ENCODE data around the gene TBCCD1. TPM values are rescaled to one million over a fixed set of nuclear protein-coding genes. Genes with fewer than 3 reads are reported as not detected.
"Not testable (repeated sequence)": the region's sequence is repeated elsewhere in the genome, so short reads cannot be mapped to it uniquely, and the experiment has no call there.

The TBCCD1 gene
- total and polyA plus RNA-seq, 2 donors (not counting 3 experiments of a cell fraction or from before 2014, with no cell fraction given) = 16.5 to 16.6 TPM

GRCh38 chr3:186498022-186498421, 69.1 kb downstream of the TBCCD1 start:
- H3K4me3 ChIP-seq (replicated peaks in 1 of 3; ENCODE audit: insufficient read depth in 1 of 3, low read depth in 1 of 3, low read length in 3 of 3); H3K9ac ChIP-seq (replicated peaks; ENCODE audit: extremely low read depth, insufficient read depth, low read length); BruUV-seq (replicated peaks); DNase-seq (ENCODE audit: low read depth, low spot score); H3K79me2 ChIP-seq (ENCODE audit: control insufficient read depth, insufficient read depth, low read length); H3K36me3 ChIP-seq (ENCODE audit: control insufficient read depth in 2 of 2, extremely low read depth in 1 of 2, insufficient read depth in 2 of 2, low read length in 2 of 2); H3K27me3 ChIP-seq (ENCODE audit: control insufficient read depth in 2 of 2, insufficient read depth in 2 of 2, low read length in 2 of 2); H4K20me1 ChIP-seq (replicated peaks; ENCODE audit: control insufficient read depth, extremely low read depth, insufficient read depth, low read length); H3K4me1 ChIP-seq (ENCODE audit: control insufficient read depth, extremely low read depth, insufficient read depth, low read length); H3K27ac ChIP-seq (ENCODE audit: insufficient read depth, low read depth, low read length); dilution Hi-C loops (cut with MboI; ENCODE audit: extremely low pct_ligation_motif_present, low sequenced_read_pairs); H2AFZ ChIP-seq (ENCODE audit: low read depth, low read length); H3K9me1 ChIP-seq (replicated peaks; ENCODE audit: control insufficient read depth, extremely low read depth, insufficient read depth, low read length); H3K4me2 ChIP-seq (ENCODE audit: insufficient read depth, low read length); POLR2A ChIA-PET; FAIRE-seq; H3K9me3 ChIP-seq (replicated peaks; ENCODE audit: control insufficient read depth, insufficient read depth, low read length); intact Hi-C loops (cut with micrococcal nuclease): not testable (repeated sequence)
- CTCF ChIA-PET = interaction anchor here (1.3 kb wide), 1 partner anchor 42 kb away, joined by 3 read pairs; no protein-coding TSS in a partner anchor

GRCh38 chr3:186497608-186498007, 69.5 kb downstream of the TBCCD1 start:
- no peak for DNase-seq (ENCODE audit: low read depth, low spot score)
- no peaks in the 10 kb centered on the region for H3K9me3 ChIP-seq (replicated peaks; ENCODE audit: control insufficient read depth, insufficient read depth, low read length)
- TF ChIP-seq EZH2 (IDR thresholded peaks at IDR 0.05; ENCODE audit: borderline replicate concordance, low read depth, low read length, severe bottlenecking) (no peak), GATA2 (IDR thresholded peaks at IDR 0.05; ENCODE audit: insufficient read depth, insufficient read length, low read depth, low read length) (no peak)
- no peak overlapping the region for H3K27ac ChIP-seq (ENCODE audit: insufficient read depth, low read depth, low read length)
- H3K36me3 ChIP-seq (ENCODE audit: control insufficient read depth in 2 of 2, extremely low read depth in 1 of 2, insufficient read depth in 2 of 2, low read length in 2 of 2) = no peaks in the 10 kb centered on the region
- no peak overlapping the region for H3K4me2 ChIP-seq (ENCODE audit: insufficient read depth, low read length)
- no peak overlapping the region for H3K4me3 ChIP-seq (replicated peaks in 1 of 3; ENCODE audit: insufficient read depth in 1 of 3, low read depth in 1 of 3, low read length in 3 of 3)
- H4K20me1 ChIP-seq (replicated peaks; ENCODE audit: control insufficient read depth, extremely low read depth, insufficient read depth, low read length) = no peaks in the 10 kb centered on the region
- H3K79me2 ChIP-seq (ENCODE audit: control insufficient read depth, insufficient read depth, low read length) = no peaks in the 10 kb centered on the region
- CTCF ChIA-PET = no interaction called here
- no TSS peak for BruUV-seq (replicated peaks)
- POLR2A ChIA-PET = no interaction called here
- FAIRE-seq = no peak
- intact Hi-C loops (cut with micrococcal nuclease) (no loop called here), dilution Hi-C loops (cut with MboI; ENCODE audit: extremely low pct_ligation_motif_present, low sequenced_read_pairs) (no loop called here)
- no peaks in the 10 kb centered on the region for H3K27me3 ChIP-seq (ENCODE audit: control insufficient read depth in 2 of 2, insufficient read depth in 2 of 2, low read length in 2 of 2)
- H3K4me1 ChIP-seq (ENCODE audit: control insufficient read depth, extremely low read depth, insufficient read depth, low read length) = no peaks in the 10 kb centered on the region
- no peaks in the 10 kb centered on the region for H3K9me1 ChIP-seq (replicated peaks; ENCODE audit: control insufficient read depth, extremely low read depth, insufficient read depth, low read length)
- no peak overlapping the region for H2AFZ ChIP-seq (ENCODE audit: low read depth, low read length)
- H3K9ac ChIP-seq (replicated peaks; ENCODE audit: extremely low read depth, insufficient read depth, low read length) = no peak overlapping the region
